ENCODE measurements around the gene HDHD5. TPM values are rescaled to one million over a fixed set of nuclear protein-coding genes. Genes with fewer than 3 reads are reported as not detected.

HDHD5 gene
- 63.8 TPM for total RNA-seq
- long read RNA-seq, transcript HDHD5-202 (8 exons, 1,799 nt) = major isoform, 189 of 288 reads
- long read RNA-seq, partial matches to known transcripts = 9 of 288 reads
- long read RNA-seq, other reads (novel, unspliced or antisense) = 88 of 288 reads

GRCh38 chr22:17158568-17159503 is at the start of gene HDHD5:
HDHD5 (minus strand) TSS chr22:17159277; CDS start chr22:17159251, 26 bp downstream.
- DNase-seq (peak; percentile 96), ATAC-seq (peak; percentile 92)
- intact Hi-C loops (cut with micrococcal nuclease) = no loop called here

DNA sequence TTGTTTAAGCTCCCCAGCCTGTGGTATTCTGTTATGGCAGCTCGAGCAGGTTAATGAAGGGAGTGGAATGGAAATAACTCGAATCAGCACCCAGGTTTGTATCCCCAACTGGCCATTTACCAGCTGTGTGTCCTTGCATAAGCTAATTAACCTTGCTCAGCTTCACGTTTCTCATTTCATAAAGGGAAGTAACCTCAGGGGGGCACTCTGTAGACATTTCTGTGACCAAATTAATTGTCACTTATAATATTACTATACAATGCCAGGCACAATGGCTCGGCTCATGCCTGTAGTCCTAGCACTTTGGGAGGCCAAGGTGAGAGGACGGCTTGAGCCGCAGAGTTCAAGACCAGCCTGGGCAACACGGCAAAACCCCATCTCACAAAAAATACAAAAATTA is 46.4 kb upstream of the HDHD5 start:
- ATAC-seq (no peak), DNase-seq (no peak)
- intact Hi-C loops (cut with micrococcal nuclease) = no loop called here

GRCh38 chr22:17201285-17201945 is 42.3 kb upstream of the HDHD5 start:
- no peak for DNase-seq
- intact Hi-C loops (cut with micrococcal nuclease) = no loop called here
- ATAC-seq = no peak

GRCh38 chr22:17199003-17199731 is 40.1 kb upstream of the HDHD5 start:
- ATAC-seq (peak; percentile 77), DNase-seq (peak; percentile 63)
- intact Hi-C loops (cut with micrococcal nuclease) = no loop called here

GRCh38 chr22:17198170-17199002 is 39.3 kb upstream of the HDHD5 start:
- ATAC-seq = peak; percentile 79
- intact Hi-C loops (cut with micrococcal nuclease) = no loop called here
- peak; percentile 75 for DNase-seq

- DNase-seq (no peak), ATAC-seq (no peak)
- intact Hi-C loops (cut with micrococcal nuclease) = no loop called here
Observed at GRCh38 chr22:17194213-17194612, 35.1 kb upstream of the HDHD5 start.

DNA sequence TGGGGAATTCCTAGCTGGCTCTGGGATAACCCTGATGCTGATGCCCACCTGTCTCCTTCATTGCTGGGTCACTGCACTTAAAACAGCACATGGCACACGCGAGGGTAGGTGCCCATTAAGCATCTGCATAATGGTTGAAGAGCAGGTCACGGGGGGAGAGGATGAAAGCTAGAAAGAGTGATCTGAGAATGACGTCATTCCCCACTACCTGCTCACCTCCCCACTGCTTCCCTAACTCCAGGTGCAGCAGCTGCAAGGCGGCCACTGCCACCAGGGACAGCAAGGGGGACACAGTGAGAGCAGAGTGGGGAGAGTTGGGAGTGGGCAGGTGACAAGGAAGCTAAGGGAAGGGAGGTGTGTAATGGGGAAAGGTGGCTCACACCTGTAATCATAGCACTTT is 33.1 kb upstream of the HDHD5 start:
- intact Hi-C loops (cut with micrococcal nuclease) = no loop called here

DNA sequence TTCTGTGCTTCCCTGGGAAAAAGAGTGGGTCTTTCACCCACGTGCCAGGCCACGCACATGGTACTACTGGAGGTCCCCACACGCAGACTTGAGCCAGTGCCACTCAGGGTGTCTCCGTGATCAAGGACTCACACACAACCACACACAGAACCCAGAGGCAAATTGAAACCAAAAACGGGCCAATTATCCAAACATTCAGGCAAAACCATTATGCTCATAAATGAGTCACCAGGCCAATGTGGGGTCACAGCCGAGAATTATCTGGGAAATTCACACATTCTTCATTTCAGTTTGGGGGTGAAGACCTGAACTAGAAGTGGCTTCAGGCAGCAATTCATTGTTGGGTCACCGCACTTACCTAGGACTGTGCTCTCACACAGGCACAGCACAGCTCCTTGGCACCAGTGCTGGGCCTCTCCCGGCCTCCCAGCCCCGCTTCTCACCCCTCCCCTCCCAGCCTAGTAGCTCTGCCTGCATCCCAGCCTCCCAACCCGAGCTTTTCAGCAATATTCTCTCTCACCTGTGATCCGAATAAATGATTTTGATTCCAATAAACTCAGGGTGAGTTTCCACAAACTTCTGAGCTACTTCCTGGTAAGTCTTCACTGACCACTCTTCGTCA is 32.2 kb upstream of the HDHD5 start:
- no peak for ATAC-seq
- intact Hi-C loops (cut with micrococcal nuclease) = no loop called here

More for the DNA sequence above, 33.1 kb upstream of the HDHD5 start:
- DNase-seq = no peak
- no peak for ATAC-seq

DNA sequence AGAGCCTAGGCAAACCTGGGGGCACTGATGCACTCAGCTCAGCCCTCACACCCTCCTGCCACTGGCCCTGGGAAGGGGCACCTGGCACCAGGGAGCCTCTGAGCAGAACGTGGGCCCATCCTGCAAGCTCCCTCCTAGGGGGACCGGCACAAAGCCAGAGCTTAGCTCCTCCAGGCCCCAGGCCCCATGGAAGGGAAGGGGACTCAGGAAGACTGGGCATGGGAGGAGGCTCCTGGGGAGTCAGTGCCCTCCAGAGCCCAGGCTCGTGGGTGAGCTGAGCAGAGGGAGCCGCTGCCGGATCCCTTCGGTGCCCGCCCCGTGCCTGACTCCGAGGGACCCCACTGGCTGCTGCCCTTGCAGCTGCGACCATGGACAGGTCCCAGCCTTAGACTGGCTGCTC is 31.6 kb upstream of the HDHD5 start:
- no peak for ATAC-seq
- intact Hi-C loops (cut with micrococcal nuclease) = no loop called here
- no peak for DNase-seq

More for the DNA sequence above, 32.2 kb upstream of the HDHD5 start:
- no peak for DNase-seq

GRCh38 chr22:17176715-17177114 is 17.6 kb upstream of the HDHD5 start:
- DNase-seq (no peak), ATAC-seq (no peak)
- intact Hi-C loops (cut with micrococcal nuclease) = no loop called here

- ATAC-seq = peak; percentile 70
- intact Hi-C loops (cut with micrococcal nuclease) = no loop called here
Observed at GRCh38 chr22:17172029-17172833, 13.2 kb upstream of the HDHD5 start.

DNA sequence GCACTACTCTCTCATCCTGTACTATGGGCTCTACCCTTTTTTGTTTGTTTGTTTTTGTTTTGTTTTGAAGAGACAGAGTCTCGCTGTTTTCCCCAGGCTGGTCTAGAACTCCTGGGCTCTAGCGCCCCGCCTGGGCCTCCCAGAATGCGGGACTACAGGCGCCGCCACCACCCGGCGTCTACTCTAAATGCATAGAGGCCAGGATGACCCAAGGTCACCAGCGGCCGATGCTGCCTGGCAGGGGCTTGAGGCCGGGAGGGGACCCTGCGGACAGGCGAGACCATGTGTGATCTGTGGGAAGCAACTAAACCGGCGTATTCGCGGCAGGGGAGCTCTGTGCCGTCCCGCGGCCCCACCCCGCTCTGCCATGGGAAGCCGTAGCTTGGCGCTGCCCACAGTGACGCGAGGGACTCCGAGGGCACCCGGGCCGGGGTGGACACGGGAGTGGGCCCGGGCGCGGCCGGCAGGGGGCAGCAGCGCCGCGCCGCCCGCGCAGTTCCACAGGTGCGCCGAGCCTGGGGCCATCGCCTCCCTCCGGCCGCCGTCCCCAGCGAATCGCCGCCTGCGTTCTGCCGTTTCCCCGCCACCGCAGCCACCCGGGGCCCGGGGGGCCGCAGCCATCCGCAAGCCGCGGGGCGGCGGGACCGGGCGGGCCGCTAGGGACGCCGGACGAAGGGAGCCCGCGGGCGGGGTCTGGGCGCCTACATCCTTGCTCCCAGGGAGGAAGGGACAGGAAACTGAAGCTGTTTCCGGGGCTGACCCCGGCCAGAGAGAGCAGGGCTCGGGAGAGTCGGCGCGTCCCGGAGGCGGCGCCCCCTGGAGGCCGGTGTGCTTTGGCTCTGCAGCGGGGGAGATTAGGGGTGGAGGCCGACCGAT is 12.3 kb upstream of the HDHD5 start:
- DNase-seq (peak; percentile 95), ATAC-seq (peak; percentile 88)
- intact Hi-C loops (cut with micrococcal nuclease) = no loop called here

More at GRCh38 chr22:17172029-17172833, 13.2 kb upstream of the HDHD5 start:
- DNase-seq = peak; percentile 78

DNA sequence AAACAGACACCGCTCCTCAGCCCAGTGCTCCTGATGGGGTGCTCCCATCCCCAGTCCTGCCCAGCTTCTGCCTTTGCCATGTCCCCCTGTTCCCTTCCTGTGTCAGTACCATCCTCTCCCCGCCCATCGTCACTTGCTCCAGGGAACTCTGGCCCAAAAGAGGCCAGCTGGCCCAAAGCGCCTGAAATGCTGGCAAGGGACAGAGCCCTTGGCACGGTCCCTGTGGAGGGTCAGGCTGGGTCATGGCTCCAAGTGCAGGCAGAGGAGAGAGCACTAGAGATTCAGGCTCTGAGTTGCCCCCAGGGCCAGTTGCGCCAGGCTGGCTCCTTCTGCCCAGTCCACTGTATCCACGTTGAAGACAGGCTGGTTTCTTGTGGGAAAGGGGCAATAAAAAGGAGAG is 8.4 kb upstream of the HDHD5 start:
- ATAC-seq (peak; percentile 52), DNase-seq (peak; percentile 87)
- intact Hi-C loops (cut with micrococcal nuclease) = no loop called here

- DNase-seq (no peak), ATAC-seq (no peak)
- intact Hi-C loops (cut with micrococcal nuclease) = no loop called here
Observed at GRCh38 chr22:17164392-17165024, 5.4 kb upstream of the HDHD5 start.

- no peak for ATAC-seq
- DNase-seq = no peak
- intact Hi-C loops (cut with micrococcal nuclease) = no loop called here
Observed at GRCh38 chr22:17162731-17163130, 3.7 kb upstream of the HDHD5 start.

DNA sequence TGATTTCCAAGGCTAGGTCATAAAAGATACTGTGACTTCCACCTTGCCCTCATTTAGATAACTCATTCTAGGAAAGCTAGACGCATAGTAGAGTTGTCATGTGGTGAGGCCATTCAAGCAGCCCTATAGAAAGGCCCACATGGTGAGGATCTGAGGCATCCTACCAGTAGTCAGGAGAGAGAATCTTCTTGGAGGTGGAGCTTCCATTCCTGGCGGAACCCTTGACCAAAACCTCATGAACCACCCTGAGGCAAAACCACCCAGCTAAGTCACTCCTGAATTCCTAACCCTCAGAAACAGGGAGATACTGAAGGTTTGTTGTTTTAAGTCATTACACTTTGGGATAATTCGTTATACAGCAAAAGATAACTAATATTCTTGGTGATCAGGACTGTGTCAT is 2.9 kb upstream of the HDHD5 start:
- intact Hi-C loops (cut with micrococcal nuclease) = no loop called here
- no peak for DNase-seq
- ATAC-seq = no peak

Measured in left ventricle myocardium superior (tissue), 1 donor.